Esophagus squamous epithelium (tissue), 5 donors: Measurements from ENCODE around the gene CEP290. TPM values are rescaled to one million over a fixed set of nuclear protein-coding genes. Genes with fewer than 3 reads are reported as not detected.

ENCODE experiments used
- DNase-seq: peaks from one replicate; lab custom pipeline; 2025; lab: John Stamatoyannopoulos, UW
- H3K27ac ChIP-seq, 4 donors: fragments of 200-600 bp; sonication (generic); one replicate each; pipeline ENCODE4 v1.5.1; 2016 to 2019; ENCODE audit warnings: mild to moderate bottlenecking in 1 of 4
- H3K27me3 ChIP-seq, 4 donors: fragments of 200-600 bp; sonication (generic); 1 replicate in 3 of 4; 2 replicates in 1 of 4; pipeline versions ENCODE4 v1.5.1 to v1.6.0; 2017 to 2021; ENCODE audit warnings: antibody characterized with exemption in 1 of 4
- H3K36me3 ChIP-seq, 3 donors: fragments of 200-600 bp; sonication (generic); one replicate each; pipeline ENCODE4 v1.5.1; 2016 to 2019
- H3K4me1 ChIP-seq, 3 donors: fragments of 200-600 bp; sonication (generic); one replicate each; pipeline ENCODE4 v1.5.1; 2017 to 2019
- H3K4me3 ChIP-seq, 4 donors: fragments of 200-600 bp; sonication (generic); 1 replicate in 3 of 4; 2 replicates in 1 of 4; pipeline ENCODE4 v1.5.1; 2016 to 2019; ENCODE audit warnings: mild to moderate bottlenecking in 2 of 4, moderate library complexity in 1 of 4
- H3K9me3 ChIP-seq, 3 donors: fragments of 200-600 bp; sonication (generic); one replicate each; pipeline ENCODE4 v1.5.1; 2016 to 2019
- POLR2A ChIP-seq, 4 donors: fragments of 450-650 bp; IDR thresholded peaks; one replicate each; pipeline ENCODE4 v1.6.1; 2017; ENCODE audit warnings: antibody characterized with exemption in 4 of 4, mild to moderate bottlenecking in 4 of 4, moderate library complexity in 3 of 4
- WGBS, 2 donors: methylation state at CpG; one replicate each; pipeline ENCODE4 v1.1.5; 2018; 5-methylcytosine and 5-hydroxymethylcytosine counted together
- intact Hi-C: fragments of 100-400 bp; cut with DNase I; formaldehyde crosslinking; loops from one replicate; pipeline ENCODE4 v1.15.0; 2022
- total RNA-seq, 4 donors: library from RNA; depleted of rRNA; stranded (reverse); fragments of >200 nt; gene quantifications; one replicate each; pipeline ENCODE4 v1.1.0, GENCODE V29; 2016
- TF ChIP-seq, protein P1 (sequence below), 6 experiments: fragments of 450-650 bp in 4 of 6; fragments of 200-600 bp in 2 of 6; sonication (generic) in 2 of 6; IDR thresholded peaks; one replicate each; pipeline ENCODE4 v1.5.1; 2016 to 2019; ENCODE audit warnings: antibody characterized with exemption in 6 of 6, mild to moderate bottlenecking in 4 of 6, moderate library complexity in 4 of 6
- donor health status: DM: yes; HTN: yes; CAD: no.

CEP290 gene
- total RNA-seq, 4 donors from 2014 or later: 0.72 to 15.8 (median 4.3) TPM

- no peak for DNase-seq
- Histone ChIP-seq H3K27me3 (no peaks in the 10 kb centered on the region), H3K36me3 (peaks cover 0 to 67% (median 0%) of the 10 kb centered on the region in 3 donors), H3K27ac (no peak overlapping the region), H3K9me3 (no peaks in the 10 kb centered on the region), H3K4me1 (no peaks in the 10 kb centered on the region), H3K4me3 (no peak overlapping the region)
- intact Hi-C loops: no loop called here
- TF ChIP-seq, protein P1, sequence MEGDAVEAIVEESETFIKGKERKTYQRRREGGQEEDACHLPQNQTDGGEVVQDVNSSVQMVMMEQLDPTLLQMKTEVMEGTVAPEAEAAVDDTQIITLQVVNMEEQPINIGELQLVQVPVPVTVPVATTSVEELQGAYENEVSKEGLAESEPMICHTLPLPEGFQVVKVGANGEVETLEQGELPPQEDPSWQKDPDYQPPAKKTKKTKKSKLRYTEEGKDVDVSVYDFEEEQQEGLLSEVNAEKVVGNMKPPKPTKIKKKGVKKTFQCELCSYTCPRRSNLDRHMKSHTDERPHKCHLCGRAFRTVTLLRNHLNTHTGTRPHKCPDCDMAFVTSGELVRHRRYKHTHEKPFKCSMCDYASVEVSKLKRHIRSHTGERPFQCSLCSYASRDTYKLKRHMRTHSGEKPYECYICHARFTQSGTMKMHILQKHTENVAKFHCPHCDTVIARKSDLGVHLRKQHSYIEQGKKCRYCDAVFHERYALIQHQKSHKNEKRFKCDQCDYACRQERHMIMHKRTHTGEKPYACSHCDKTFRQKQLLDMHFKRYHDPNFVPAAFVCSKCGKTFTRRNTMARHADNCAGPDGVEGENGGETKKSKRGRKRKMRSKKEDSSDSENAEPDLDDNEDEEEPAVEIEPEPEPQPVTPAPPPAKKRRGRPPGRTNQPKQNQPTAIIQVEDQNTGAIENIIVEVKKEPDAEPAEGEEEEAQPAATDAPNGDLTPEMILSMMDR (IDR thresholded peaks at IDR 0.05): no peak
- no peak for TF ChIP-seq POLR2A (IDR thresholded peaks at IDR 0.05)
Measured at GRCh38 chr12:88081247-88081646, 60.6 kb downstream of the CEP290 start.

- intact Hi-C loops: no loop called here
- H3K27ac ChIP-seq: no peak overlapping the region
Measured at GRCh38 chr12:88067301-88067700, 74.6 kb downstream of the CEP290 start.

GRCh38 chr12:88063375-88063774 is 78.5 kb downstream of the CEP290 start:
- DNase-seq: no peak
- no peaks in the 10 kb centered on the region for H3K9me3 ChIP-seq
- TF ChIP-seq, protein P1 (IDR thresholded peaks at IDR 0.05): no peak
- TF ChIP-seq POLR2A (IDR thresholded peaks at IDR 0.05): no peak
- H3K36me3 ChIP-seq: peaks cover 0 to 20% (median 3%) of the 10 kb centered on the region in 3 donors
- H3K4me1 ChIP-seq: no peaks in the 10 kb centered on the region
- 72 to 94% methylated on average over 2 of the region's 2 CpGs for WGBS, 2 donors
- intact Hi-C loops: no loop called here
- H3K4me3 ChIP-seq: no peak overlapping the region
- H3K27ac ChIP-seq: no peak overlapping the region
- H3K27me3 ChIP-seq: no peaks in the 10 kb centered on the region

More at GRCh38 chr12:88067301-88067700, 74.6 kb downstream of the CEP290 start:
- Histone ChIP-seq H3K27me3 (no peaks in the 10 kb centered on the region), H3K9me3 (no peaks in the 10 kb centered on the region), H3K4me3 (no peak overlapping the region), H3K36me3 (peaks cover 0 to 14% (median 0%) of the 10 kb centered on the region in 3 donors), H3K4me1 (no peaks in the 10 kb centered on the region)
- no peak for TF ChIP-seq POLR2A (IDR thresholded peaks at IDR 0.05)
- TF ChIP-seq, protein P1 (IDR thresholded peaks at IDR 0.05): no peak
- WGBS, 2 donors: 90 to 95% methylated on average over 9 of the region's 9 CpGs
- DNase-seq: no peak

GRCh38 chr12:88062474-88062873 is 79.4 kb downstream of the CEP290 start:
- no peak for DNase-seq
- Histone ChIP-seq H3K27ac (no peak overlapping the region), H3K4me1 (no peaks in the 10 kb centered on the region), H3K36me3 (peaks cover 0 to 29% (median 3%) of the 10 kb centered on the region in 3 donors), H3K9me3 (no peaks in the 10 kb centered on the region), H3K4me3 (no peak overlapping the region), H3K27me3 (no peaks in the 10 kb centered on the region)
- WGBS, 2 donors: 82 to 94% methylated on average over 1 of the region's 1 CpG
- TF ChIP-seq, protein P1 (IDR thresholded peaks at IDR 0.05): no peak
- no peak for TF ChIP-seq POLR2A (IDR thresholded peaks at IDR 0.05)
- intact Hi-C loops: no loop called here

DNA sequence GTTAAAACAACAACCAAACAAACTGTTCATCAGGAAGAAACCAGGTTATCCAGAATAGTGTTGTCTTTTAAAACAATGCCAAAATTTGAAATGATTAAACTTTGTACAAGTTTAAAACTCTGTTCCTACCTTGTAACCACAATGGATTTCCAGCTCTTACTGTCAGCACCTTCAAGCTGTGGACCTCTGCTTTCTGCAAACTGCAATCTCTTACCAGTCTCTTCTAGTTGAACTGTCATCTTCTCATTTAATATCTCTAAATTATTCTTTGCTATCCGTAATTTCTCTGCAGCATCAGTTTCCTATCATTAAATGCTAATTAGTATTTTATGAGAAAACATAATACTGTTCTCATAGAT is 83.2 kb downstream of the CEP290 start:
- H3K4me3 ChIP-seq: no peak overlapping the region
- TF ChIP-seq POLR2A (IDR thresholded peaks at IDR 0.05): no peak
- TF ChIP-seq, protein P1 (IDR thresholded peaks at IDR 0.05): no peak
- intact Hi-C loops: no loop called here
- H3K36me3 ChIP-seq: peaks cover 0 to 45% (median 3%) of the 10 kb centered on the region in 3 donors
- no peak overlapping the region for H3K27ac ChIP-seq
- H3K4me1 ChIP-seq: no peaks in the 10 kb centered on the region
- WGBS, 2 donors: 94 to 100% methylated on average over 1 of the region's 1 CpG
- no peaks in the 10 kb centered on the region for H3K27me3 ChIP-seq
- DNase-seq: no peak
- H3K9me3 ChIP-seq: no peaks in the 10 kb centered on the region
